SW 1271 (cell line): ENCODE results near the gene KLHL25.
"Not testable (repeated sequence)": the region's sequence is repeated elsewhere in the genome, so short reads cannot be mapped to it uniquely, and the experiment has no call there.

Source experiments
- DNase-seq, 2 experiments: peaks; one replicate each; lab custom pipeline; 2025; lab: John Stamatoyannopoulos, UW

KLHL25 gene

DNA sequence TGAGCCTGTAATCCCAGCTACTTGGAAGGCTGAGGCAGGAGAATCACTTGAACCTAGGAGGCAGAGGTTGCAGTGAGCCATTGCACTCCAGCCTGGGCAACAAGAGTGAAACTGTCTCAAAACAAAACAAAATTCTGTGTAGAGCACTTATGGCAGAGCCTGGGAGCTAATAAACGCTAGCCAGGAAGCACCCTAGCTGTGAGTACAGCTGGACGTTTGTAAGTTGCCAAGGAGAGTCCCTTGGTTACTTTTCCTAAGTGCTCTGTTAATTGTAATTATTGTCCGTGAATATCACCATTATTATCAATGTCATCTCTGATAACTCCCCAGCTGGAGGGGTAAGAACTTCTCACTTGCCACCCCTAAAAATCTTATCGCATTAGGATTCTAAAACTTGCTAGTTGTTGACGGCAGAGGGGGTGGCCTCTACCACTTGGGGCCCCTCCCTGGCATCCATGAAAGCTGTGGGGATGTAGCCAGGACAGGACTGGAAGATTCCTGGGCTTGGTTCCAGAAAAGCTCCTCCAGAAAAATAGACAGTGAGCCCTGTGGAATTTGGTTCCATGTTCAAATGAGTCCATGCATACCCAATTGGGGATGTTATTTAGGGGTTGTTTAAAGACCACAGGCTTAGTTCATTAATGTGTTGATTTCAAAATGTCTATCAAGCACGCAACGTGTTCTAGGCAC, 9.9 kb upstream of the KLHL25 start:
- no peak for DNase-seq

DNA sequence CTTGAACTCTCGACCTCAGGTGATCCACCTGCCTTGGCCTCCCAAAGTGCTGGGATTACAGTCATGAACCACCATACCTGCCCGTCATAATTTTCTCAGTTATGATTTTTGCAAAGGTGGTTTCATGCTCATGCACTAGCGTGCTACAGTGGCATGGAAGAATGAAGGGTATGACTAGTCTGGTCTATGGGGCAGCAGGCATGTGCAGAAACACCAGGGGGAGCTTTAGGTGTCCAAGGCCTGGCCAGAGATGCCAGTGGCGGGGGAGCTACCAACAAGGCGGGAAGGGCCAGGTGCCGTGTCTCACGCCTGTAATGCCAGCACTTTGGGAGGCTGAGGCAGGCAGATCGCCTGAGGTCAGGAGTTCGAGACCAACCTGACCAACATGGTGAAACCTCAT, 7.9 kb upstream of the KLHL25 start:
- DNase-seq = peak in 1 of 2 experiments; percentile 12

DNA sequence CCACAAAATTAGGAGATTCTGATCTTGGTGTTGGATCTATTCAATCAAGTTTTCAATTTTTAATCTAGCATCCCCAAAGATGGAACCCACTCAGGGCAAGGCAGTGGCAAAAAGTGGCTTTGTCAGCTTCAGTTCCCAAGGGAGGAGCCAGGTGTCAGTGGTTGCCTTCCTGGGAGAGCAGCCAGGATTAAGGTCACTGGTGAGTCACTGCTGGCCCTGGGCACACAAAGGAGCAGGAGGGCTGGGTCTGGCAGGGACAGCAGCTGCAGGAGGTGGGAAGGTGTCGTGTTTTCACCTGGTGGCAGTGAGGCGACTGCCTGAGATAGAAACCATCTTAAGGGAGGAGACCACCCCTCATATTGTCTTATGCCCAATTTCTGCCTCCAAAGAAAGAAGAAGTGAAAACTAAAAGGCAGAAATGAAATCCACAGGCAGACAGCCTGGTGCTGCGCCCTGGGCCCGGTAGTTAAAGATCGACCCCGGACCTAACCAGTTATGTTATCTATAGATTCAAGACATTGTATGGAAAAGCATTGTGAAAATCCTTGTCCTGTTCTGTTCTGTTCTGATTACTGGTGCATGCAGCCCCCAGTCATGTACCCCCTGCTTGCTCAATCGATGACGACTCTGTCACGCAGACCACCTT, 5.9 kb upstream of the KLHL25 start:
- peak; percentile 60 to 84 for DNase-seq

DNA sequence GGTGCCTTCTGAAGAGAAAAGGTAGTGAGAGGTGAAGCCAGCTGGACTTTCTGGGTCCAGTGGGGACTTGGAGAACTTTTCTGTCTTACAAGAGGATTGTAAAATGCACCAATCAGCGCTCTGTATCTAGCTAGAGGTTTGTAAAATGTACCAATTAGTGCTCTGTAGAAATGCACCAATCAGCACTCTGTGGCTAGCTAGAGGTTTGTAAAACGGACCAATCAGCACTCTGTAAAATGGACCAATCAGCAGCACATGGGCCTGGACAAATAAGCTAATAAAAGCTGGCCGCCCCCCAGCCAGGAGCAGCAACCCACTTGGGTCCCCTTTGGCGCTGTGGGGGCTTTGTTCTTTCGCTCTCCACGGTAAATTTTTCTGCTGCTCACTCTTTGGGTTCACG, 1.6 kb upstream of the KLHL25 start:
- not testable (repeated sequence) for DNase-seq

DNA sequence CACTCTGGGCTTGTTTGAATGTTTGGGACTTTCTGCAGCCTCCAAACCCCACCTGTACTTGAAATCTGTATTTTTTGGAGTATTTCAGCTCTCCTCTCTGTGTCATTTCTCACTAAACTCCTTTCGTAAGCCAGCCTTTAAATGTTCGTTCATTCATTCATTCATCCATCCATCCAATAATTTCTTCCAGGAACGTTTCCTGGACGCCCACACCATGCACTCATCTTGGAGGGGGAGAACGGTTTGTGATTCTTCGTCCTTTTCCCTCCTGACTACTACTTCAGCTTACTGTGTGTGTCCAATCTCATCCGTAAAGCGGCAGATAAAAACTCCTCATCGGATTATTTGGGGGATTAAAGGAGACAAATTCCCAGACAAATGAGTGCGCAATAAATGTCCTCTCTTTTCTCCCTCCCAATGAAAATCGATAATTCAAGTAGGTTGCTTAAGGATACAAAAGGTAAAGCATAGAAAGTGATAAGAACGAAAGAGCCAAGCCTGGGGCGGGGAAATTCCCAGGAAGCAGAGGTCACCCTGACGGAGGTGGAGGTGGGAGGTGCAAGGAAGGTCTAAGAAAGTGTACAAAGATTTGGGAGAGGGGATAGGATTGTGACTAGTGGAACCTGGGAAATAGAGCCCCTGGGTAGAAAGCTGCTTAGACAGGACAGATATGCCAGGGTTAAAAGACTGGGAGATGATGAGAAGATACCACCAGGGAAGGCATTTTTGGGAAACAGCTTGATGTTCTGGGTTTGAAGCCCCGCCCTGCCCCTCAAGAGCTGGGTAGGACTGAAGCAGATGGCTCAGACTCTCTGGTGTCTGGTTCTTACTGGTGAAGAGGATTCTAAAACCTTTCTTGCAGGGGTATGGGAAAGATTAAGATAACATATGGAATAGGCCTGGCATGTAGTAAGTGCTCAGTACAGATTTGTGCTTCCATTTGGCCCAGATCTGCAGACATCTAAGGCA, 896 bp upstream of the KLHL25 start:
- DNase-seq = no peak

DNA sequence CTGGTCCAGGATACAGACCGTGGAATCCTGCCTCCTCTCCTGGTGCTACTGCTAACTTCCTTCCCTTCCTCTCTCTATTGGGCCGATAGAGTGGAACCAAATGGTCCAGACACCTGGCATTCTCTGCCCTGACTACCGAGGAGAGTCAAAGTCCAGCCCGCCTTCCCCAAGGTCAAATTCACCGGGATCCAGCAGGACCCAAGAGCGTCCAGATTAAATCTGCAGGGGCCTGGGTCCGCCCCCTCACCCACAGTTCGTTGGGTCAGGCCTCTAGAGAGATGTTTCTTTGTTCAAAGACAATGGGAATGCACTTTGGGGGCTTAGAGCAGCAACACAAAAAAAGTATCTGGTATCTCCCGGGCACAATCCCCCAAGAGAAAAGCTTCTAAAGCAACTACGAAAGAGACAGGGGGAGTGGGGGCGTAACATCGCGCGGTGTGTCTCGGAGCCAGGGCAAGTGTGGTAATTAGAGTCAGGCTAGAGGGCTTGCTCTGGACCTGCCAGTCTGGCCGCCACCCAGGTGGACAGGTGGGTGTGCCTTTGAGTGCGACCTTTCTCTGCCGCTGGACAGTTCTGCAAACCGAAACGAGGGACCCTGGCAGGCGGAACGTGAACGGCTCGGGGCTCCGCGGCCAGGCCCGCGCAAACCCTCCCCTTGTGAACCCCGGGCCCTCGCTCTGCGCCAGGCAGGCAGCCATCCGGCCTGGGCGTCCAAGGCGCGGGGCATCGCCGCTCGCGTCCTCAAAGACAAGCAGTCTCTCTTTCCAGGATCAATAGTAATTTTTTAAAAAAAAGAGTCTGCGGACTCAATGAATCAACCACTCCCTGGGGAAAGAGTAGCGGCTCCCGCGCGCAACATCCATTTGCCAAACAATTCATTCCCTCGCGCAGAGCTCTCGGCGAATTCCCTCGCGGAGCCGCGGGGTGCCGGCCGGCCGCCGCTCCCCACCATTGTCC, 806 bp downstream of the KLHL25 start:
- DNase-seq = peak in 1 of 2 experiments; percentile 47

DNA sequence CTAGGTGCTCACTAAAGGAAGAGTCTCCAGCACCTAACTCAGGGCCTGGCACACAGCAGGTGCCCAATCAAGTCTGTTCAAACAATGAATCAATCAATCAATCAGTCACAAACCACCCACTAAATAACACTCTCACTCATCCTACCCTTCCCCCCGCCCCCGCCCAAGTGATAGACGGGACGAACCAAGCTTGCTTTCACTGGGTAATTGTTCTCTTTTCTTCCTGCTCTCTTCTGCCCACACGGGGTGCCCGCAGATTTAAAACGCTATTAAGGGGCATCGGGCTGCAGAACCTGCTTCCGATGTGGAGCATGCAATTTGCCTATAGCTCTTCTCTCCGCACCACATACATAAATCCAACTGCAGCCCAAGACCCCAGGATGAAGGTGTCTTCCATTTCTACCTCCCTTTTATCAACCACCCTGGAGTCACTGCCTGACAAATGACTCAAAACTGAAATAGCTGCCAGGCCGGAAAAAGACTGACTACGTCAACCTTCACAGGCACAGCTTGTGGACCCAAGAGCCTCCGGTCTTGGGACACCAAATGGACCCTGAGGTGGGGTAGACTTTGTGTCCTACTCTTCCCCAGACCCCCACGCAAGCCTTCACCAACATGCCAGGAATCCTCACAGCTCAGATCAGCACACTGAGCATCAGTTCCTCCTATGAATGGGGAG, 1.7 kb downstream of the KLHL25 start:
- no peak for DNase-seq

DNA sequence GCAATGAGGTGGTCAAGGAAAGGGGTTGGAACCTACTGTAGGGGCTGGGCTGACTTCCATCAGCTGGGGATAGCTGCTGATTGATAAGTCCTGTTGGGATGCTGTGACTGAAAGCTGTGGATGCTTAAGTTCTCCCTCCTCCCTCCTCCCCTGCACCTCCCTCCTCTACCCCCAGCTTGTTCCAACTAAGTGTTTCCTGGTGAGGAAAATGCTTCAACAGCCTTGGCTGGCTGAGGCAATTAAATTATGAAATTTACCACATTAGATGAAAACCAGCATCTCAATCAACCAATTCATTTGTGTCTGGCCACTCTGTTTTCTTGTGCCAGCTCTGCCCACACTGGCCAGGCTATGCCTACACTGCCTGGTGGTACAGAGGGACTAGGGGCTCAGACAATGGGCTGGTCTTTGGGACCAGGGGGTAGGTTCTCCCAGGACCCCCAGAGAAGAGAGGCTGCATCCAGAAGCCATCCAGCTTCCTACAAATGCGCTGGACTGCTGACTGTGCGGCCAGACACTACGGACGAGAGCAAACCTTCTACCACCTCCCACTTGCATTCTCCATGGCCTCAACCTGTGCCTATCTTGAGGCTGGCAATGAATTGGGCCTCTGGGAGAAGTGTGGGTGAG, 2.5 kb downstream of the KLHL25 start:
- no peak for DNase-seq

DNA sequence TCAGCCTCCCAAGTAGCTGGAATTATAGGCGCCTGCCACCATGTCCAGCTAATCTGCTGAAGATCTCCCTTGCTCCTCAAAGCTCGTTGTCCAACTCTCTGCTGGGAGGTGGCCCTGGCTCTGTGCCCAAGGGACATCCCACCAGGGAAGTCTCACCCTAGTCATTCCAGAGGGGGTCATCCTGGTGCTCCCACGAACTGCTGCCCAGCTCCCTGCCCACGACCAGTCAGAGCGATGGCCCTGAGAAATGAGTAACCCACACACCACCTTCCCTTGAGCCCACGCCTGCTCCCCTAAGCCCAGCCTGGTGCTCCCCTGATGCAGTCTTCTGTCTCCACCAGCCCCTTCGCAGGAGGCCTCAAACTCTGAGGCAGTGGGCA, 5.2 kb downstream of the KLHL25 start:
- DNase-seq = no peak

DNA sequence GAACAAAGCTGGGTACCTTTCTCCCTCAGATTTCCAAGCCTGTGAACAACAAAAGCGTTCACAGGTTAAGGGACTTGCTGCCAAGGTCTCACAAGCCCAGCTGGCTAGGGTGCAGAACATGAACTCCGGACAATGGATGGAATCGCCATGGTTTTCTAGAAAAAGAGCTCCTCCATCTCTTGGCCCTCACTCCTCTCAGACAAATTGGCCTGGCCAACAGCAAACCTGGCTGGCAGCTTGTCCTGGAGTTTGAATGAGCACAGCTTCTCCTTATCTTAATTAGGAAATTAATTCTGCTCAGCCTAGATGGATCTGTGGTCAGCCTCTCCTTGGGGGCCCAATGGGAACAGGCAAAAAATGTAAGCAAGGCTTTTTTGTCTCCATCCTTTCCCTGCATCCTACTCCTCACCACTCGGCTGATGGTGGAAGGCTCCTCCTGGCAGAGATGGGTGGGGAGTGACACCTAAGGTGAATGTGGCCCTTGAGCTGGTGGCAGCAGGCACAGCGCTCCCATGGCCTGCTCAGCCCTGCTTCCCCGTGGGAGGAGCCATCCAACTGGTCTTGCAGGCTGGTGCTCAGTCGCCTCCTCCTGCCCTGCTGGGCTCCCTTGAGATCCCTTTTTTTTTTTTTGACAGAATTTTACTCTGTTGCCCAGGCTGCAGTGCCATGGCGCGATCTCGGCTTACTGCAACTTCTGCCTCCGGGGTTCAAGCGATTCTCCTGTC, 5.8 kb downstream of the KLHL25 start:
- DNase-seq = no peak

DNA sequence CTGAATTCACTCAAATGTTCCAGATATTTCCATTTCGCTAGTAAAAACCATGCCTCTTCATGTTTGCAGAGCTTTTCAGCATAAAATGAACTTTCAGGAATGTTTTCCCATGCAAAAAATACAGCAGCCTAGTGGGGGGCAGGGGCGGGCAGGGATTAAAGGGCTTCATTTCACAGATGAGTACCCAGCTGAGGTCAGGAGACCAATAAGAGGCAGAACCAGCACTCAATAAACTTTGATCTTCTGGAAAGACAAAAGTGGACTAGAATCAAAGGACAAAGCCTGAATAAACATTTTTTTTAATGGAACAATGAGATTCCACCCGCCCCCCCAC, 8.0 kb downstream of the KLHL25 start:
- no peak for DNase-seq

DNA sequence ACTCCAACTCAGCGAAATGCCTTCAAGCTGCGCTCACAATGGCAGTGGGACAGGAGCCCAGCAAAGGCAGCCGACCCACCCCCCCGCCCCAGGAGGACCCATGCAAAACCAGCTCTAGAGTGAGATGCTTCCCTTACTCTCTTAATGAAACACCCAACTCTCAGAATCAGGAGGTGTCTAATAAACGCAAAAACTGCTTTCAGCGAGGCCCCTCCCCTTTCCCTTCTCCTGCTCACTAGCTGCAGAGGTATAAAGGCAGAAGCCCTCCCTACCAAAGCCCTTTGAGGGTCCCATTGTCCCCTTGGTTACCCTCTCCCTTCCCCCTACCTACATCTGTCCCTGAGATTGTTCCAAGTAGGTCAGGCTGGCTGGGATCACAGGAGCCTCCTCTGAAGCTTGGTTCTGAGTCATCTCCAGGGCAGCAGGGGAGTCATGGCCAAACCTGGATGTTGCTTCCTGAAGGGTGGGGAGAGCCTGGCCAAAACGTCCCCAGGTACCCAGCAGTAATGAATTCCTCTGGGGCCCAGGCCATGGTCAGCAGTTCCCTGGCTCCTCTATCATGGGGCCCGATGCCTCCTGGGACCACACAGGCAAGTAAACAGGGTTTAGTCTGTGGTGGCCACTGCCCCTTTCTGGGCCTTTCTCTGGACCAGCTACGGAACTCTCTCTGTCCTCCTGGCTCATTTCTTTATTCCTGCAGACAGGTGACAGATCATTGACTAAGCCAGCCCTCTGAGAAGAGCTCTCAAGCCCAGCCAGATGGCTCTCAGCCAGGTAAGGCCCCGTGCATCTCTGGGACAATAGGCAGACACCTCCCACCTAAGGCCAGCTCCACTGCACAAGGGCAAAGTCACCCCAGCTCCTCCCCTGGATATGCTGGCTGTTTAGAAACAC, 8.6 kb downstream of the KLHL25 start:
- peak in 1 of 2 experiments; percentile 9 for DNase-seq

DNA sequence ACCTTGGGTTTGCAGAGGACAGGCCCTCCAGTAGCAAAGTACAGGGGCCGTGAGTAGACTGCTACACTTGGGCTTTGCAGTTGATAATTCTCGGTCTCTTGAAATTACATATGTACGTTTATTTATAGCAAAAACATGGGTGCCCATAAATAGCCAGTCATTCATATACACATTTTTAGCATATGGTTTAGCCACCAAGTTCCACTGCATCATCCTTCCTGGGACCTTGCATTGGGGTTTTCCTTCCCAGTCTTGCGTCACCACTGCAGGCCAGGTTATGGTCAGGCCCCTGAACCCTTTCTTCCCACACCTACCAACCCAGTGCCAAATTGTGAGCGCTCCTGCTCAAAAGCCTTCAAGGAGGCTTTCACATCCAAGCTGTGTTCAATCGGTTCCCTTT, 12.7 kb downstream of the KLHL25 start:
- no peak for DNase-seq

DNA sequence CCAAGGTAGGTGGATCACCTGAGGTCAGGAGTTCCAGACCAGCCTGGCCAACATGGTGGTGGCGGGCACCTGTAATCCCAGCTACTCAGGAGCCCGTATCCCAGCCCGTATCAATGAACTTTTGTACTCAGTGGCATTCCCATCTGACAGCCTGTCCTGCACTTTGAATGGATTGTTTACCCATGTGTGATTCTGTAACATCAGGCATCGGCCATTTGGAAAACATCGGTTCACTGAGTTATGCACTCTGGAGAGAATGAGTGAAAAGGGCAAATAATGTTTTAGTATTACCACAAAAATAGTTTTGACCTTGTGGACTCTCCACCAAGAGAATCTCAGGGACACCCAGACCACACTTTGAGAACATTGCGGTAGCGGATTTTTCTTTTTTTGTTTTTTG, 13.6 kb downstream of the KLHL25 start:
- DNase-seq = no peak

DNA sequence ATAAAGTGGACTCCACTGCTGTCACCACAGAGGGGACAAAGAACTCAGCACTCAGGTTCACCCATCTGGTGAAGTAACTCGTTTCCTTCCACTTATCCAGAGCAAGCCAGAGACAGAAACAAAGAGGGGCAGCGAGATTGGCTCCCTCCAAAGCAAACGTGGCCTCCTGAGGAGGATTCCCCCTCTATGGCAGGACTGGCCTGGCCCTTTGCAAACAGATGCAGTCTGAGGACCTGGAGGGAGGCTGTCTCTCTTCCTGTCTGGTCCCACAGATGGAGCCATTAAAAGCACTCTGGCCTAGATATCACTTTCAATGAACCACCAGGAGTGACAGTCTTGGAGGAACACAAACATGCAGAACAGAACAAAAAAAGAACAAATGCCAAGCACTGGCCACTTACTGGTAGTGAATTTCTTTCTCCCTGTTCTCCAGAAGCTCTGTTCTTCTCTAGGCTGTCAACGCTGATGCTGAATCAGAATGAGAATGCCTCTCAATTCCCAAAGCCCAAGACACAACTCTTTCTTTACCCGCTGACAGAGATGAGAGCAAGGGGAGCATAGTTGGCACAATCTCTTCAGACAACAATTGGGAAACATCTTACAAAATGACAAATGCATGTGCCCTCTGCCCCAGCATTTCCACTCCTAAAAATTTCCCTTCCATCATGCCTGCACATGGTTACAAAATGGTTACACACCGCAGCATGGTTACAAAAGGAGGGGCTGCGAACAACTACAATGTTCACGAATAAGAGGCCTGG, 14.3 kb downstream of the KLHL25 start:
- no peak for DNase-seq

DNA sequence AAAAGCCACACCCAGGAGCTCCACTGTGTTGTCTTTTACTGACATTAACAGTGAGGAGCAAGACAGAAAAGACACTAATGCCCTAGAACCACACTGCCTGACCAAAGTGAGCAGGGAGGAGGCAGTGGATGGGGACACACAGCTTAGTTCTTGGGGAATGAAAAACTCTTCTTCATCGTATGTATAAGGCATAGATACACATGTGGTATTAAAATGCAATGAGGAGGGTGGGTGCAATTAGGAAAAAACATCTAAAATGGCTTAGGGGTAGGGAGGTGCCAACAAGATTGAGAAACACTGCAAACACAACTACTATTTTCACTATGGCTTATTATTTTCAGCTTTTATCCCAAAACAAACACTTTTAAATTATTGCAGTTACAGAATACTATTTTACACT, 15.5 kb downstream of the KLHL25 start:
- DNase-seq = no peak

DNA sequence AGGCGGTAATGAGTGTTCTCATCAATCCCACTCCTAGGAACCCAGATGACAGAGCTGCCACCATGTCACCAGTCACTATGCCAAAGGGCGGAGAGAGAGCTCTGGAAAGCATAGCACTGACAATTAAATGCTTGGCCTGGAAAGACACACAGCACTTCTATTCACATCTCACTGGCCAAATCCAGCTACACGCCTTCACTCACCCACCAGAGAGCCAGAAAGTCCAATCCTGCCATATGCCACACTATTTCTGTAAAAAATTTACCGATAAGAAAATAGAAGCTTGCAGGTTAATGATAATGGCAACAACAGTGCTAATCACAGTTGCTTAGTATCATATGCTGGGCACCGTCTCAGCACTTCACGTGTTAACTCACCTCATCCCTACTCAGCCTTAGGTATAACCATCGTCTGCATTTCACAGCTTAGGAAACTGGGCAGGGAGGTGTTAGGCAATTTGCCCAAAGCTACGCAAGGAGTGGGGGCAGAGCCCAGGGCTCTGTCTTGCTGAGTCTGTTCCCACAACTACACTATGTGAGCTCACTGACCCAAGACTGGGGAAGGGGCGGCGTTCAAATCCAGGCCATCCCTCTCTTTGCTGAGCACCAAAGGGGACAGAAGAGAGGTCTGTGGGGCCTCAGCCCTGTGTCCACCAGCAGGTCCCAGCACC, 16.5 kb downstream of the KLHL25 start:
- DNase-seq = no peak
